NB4 (cell line): Measurements from ENCODE around the gene PPP1R2B.

Experiments used
- MYC ChIP-seq: IDR thresholded peaks from 2 replicates; pipeline ENCODE4 v1.6.1; 2011; ENCODE audit warnings: low read depth, low read length
- POLR2A ChIP-seq: IDR thresholded peaks from 2 replicates; pipeline ENCODE4 v1.6.1; 2011; ENCODE audit warnings: mild to moderate bottlenecking; ENCODE audit not compliant: insufficient read length; ENCODE audit errors: extremely low read depth
- TF ChIP-seq, protein P1 (sequence below): IDR thresholded peaks from one replicate; pipeline ENCODE4 v1.5.1; 2012; ENCODE audit warnings: low read depth, low read length
- TF ChIP-seq, protein P2 (sequence below): IDR thresholded peaks from 2 replicates; pipeline ENCODE4 v1.6.1; 2011; ENCODE audit warnings: low read depth, low read length

DNA sequence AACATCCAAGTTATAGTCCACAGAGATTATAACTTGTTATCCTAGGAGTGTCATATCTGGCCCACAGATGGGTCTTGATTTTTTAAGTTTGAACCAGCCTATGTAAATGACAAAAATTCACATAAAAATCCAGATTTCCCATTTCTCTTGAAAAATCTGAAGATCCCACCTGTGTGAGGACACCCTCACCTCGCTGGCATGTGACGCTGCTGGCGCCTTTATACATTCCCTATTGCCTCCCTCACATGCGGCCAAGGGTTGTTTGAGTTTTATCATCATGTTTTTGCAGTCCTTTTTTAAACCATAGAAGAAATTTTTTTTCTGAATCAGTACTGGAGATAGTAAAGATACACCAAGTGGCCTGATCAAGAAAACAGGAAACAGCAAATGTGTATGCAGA, 25.9 kb upstream of the PPP1R2B start:
- TF ChIP-seq, protein P1, sequence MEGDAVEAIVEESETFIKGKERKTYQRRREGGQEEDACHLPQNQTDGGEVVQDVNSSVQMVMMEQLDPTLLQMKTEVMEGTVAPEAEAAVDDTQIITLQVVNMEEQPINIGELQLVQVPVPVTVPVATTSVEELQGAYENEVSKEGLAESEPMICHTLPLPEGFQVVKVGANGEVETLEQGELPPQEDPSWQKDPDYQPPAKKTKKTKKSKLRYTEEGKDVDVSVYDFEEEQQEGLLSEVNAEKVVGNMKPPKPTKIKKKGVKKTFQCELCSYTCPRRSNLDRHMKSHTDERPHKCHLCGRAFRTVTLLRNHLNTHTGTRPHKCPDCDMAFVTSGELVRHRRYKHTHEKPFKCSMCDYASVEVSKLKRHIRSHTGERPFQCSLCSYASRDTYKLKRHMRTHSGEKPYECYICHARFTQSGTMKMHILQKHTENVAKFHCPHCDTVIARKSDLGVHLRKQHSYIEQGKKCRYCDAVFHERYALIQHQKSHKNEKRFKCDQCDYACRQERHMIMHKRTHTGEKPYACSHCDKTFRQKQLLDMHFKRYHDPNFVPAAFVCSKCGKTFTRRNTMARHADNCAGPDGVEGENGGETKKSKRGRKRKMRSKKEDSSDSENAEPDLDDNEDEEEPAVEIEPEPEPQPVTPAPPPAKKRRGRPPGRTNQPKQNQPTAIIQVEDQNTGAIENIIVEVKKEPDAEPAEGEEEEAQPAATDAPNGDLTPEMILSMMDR = no peak
- TF ChIP-seq POLR2A (no peak), MYC (no peak)
- TF ChIP-seq, protein P2, sequence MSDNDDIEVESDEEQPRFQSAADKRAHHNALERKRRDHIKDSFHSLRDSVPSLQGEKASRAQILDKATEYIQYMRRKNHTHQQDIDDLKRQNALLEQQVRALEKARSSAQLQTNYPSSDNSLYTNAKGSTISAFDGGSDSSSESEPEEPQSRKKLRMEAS = no peak
